HepG2 (cell line): ENCODE data around the gene VTN. TPM values are rescaled to one million over a fixed set of nuclear protein-coding genes. Genes with fewer than 3 reads are reported as not detected.
A peak's percentile ranks its signal among the peaks of the same experiment; 100 is the strongest.

ENCODE experiments used
- ADNP ChIP-seq: sonication (generic); formaldehyde crosslinking; IDR thresholded peaks from 2 replicates; pipeline ENCODE4 v1.4.0; 2020; ENCODE audit warnings: missing genetic modification reagents
- HNF4G ChIP-seq, 2 experiments: sonication (generic) in 1 of 2; formaldehyde crosslinking in 1 of 2; IDR thresholded peaks; 2 replicates each; pipeline versions ENCODE4 v1.4.0 to v1.6.1; 2011 to 2020; ENCODE audit warnings: borderline replicate concordance in 2 of 2, low read depth in 2 of 2, mild to moderate bottlenecking in 2 of 2, low read length in 1 of 2, missing genetic modification reagents in 1 of 2, moderate library complexity in 1 of 2
- KDM2A ChIP-seq: sonication (generic); formaldehyde crosslinking; IDR thresholded peaks from 2 replicates; pipeline ENCODE4 v1.4.0; 2020; ENCODE audit warnings: low read depth, missing genetic modification reagents, borderline replicate concordance
- MBD4 ChIP-seq: IDR thresholded peaks from 2 replicates; pipeline ENCODE4 v1.6.1; 2012; ENCODE audit warnings: low read length, inconsistent platforms, borderline replicate concordance
- MYNN ChIP-seq: sonication (generic); formaldehyde crosslinking; IDR thresholded peaks from 2 replicates; pipeline ENCODE4 v1.4.0; 2020; ENCODE audit warnings: mild to moderate bottlenecking, low read depth, missing genetic modification reagents
- ONECUT2 ChIP-seq: sonication (generic); formaldehyde crosslinking; IDR thresholded peaks from 2 replicates; pipeline ENCODE4 v1.4.0; 2020; ENCODE audit warnings: missing genetic modification reagents
- PCBP2 ChIP-seq: fragments of 200-400 bp; formaldehyde crosslinking; optimal IDR thresholded peaks from 2 replicates; pipeline ENCODE3; 2018; ENCODE audit warnings: low read length, low read depth; ENCODE audit not compliant: poor library complexity, severe bottlenecking
- PHB2 ChIP-seq: fragments of 450-650 bp; IDR thresholded peaks from 2 replicates; pipeline ENCODE4 v1.6.1; 2018; ENCODE audit not compliant: partially characterized antibody
- SAP130 ChIP-seq: IDR thresholded peaks from 2 replicates; pipeline ENCODE4 v1.6.1; 2016; ENCODE audit warnings: low read depth
- SETDB1 ChIP-seq: sonication (generic); formaldehyde crosslinking; IDR thresholded peaks from 2 replicates; pipeline ENCODE4 v1.5.1; 2020; ENCODE audit warnings: missing genetic modification reagents, mild to moderate bottlenecking, borderline replicate concordance
- SKI ChIP-seq: fragments of 450-650 bp; IDR thresholded peaks from one replicate; pipeline ENCODE4 v1.6.1; 2018; ENCODE audit warnings: mild to moderate bottlenecking; ENCODE audit not compliant: partially characterized antibody
- SMAD9 ChIP-seq: sonication (generic); formaldehyde crosslinking; IDR thresholded peaks from 2 replicates; pipeline ENCODE4 v1.5.1; 2020; ENCODE audit warnings: mild to moderate bottlenecking, missing genetic modification reagents
- TFDP2 ChIP-seq: sonication (generic); formaldehyde crosslinking; IDR thresholded peaks from 2 replicates; pipeline ENCODE4 v1.4.0; 2020; ENCODE audit warnings: missing genetic modification reagents
- THAP11 ChIP-seq: IDR thresholded peaks from 2 replicates; pipeline ENCODE4 v1.6.1; 2016; ENCODE audit warnings: missing biosample characterization, missing genetic modification reagents
- TRIM24 ChIP-seq: sonication (generic); formaldehyde crosslinking; IDR thresholded peaks from 2 replicates; pipeline ENCODE4 v1.8.0; 2022; ENCODE audit warnings: mild to moderate bottlenecking, missing genetic modification reagents
- ZKSCAN8 ChIP-seq: IDR thresholded peaks from 2 replicates; pipeline ENCODE4 v1.6.1; 2016; ENCODE audit warnings: borderline replicate concordance, missing genetic modification reagents, missing compliant biosample characterization
- ZMYM3 ChIP-seq: sonication (generic); formaldehyde crosslinking; IDR thresholded peaks from 2 replicates; pipeline ENCODE4 v1.5.1; 2020; ENCODE audit warnings: mild to moderate bottlenecking, missing genetic modification reagents
- ZNF136 ChIP-seq: sonication (generic); formaldehyde crosslinking; IDR thresholded peaks from 2 replicates; pipeline ENCODE4 v1.8.1; 2022; ENCODE audit warnings: low read depth, mild to moderate bottlenecking, moderate library complexity, missing genetic modification reagents
- ZNF234 ChIP-seq: sonication (generic); formaldehyde crosslinking; conservative IDR thresholded peaks from 2 replicates; pipeline ENCODE4 v1.5.1; 2020; ENCODE audit warnings: mild to moderate bottlenecking, missing genetic modification reagents
- ZNF24 ChIP-seq: fragments of 450-650 bp; IDR thresholded peaks from 2 replicates; pipeline ENCODE4 v1.6.1; 2017; ENCODE audit warnings: antibody characterized with exemption, mild to moderate bottlenecking
- ZNF263 ChIP-seq: sonication (generic); formaldehyde crosslinking; IDR thresholded peaks from 2 replicates; pipeline ENCODE4 v1.4.0; 2020; ENCODE audit warnings: missing genetic modification reagents
- ZNF431 ChIP-seq: sonication (generic); formaldehyde crosslinking; IDR thresholded peaks from 2 replicates; pipeline ENCODE4 v1.9.0; 2022; ENCODE audit warnings: missing genetic modification reagents, low read depth, mild to moderate bottlenecking, borderline replicate concordance
- ZNF557 ChIP-seq: sonication (generic); formaldehyde crosslinking; IDR thresholded peaks from 2 replicates; pipeline ENCODE4 v1.4.0; 2020; ENCODE audit warnings: missing genetic modification reagents
- ZNF619 ChIP-seq: sonication (generic); formaldehyde crosslinking; IDR thresholded peaks from 2 replicates; pipeline ENCODE4 v1.4.0; 2020; ENCODE audit warnings: mild to moderate bottlenecking, missing genetic modification reagents
- ZXDC ChIP-seq: sonication (generic); formaldehyde crosslinking; IDR thresholded peaks from 2 replicates; pipeline ENCODE4 v1.5.0; 2020; ENCODE audit warnings: mild to moderate bottlenecking, missing genetic modification reagents
- polyA plus RNA-seq, 8 experiments: library from polyadenylated mRNA; depleted of rRNA in 3 of 8; stranded (reverse) in 7 of 8; unstranded in 1 of 8; fragments of >200 nt; fragmentation: Illumina TruSeq in 4 of 8; extraction: Trizol in 4 of 8; gene quantifications; 2 replicates each; pipeline versions ENCODE4 v1.2.1 to v1.2.3, GENCODE V29; 2011 to 2016; ENCODE audit warnings: low read depth in 4 of 8, missing spikeins in 1 of 8, mixed read lengths in 1 of 8; ENCODE audit not compliant: insufficient read depth in 1 of 8
- total RNA-seq, 5 experiments: library from RNA; depleted of rRNA; stranded (reverse); fragments of >200 nt; fragmentation: Illumina TruSeq; extraction: Trizol; gene quantifications; 2 replicates each; pipeline ENCODE4 v1.2.3, GENCODE V29; 2016; ENCODE audit warnings: low read depth in 1 of 5
- TF ChIP-seq, protein P1 (sequence below): sonication (generic); formaldehyde crosslinking; IDR thresholded peaks from 2 replicates; pipeline ENCODE4 v1.4.0; 2020; ENCODE audit warnings: mild to moderate bottlenecking, missing genetic modification reagents

The VTN gene
- total and polyA plus RNA-seq, 2 of the 13 experiments (the other 11 are each of a cell fraction or from before 2014, with no cell fraction given): 108 to 131 TPM

DNA sequence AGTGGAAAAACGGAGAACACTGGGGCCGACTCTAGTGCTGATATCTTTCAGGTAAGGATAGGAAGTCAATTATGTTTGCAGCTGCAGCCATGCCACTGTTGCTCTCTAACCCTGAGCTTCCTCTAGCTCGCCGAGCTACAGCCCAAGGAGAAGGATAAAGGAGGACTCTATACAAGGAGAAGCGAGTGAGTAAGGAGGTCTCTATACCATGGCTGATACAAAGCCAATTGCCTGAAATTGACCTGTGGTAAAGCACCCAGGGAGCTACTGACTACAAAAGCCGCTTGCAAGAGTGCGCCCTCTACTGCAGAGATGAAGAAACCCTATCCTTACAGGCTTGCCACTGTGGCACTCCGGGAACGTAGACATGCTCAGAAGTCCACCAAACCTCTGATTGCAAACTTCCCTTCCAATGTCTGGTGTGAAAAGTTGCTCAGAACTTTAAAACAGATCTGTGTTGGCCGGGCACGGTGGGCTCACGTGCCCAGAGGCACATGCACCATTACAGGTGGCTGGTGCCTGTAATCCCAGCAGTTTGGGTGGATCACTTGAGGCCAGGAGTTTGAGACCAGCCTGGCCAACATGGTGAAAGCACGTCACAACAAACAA is 46.7 kb upstream of the VTN start (continued):
- TF ChIP-seq ZNF263 (CRISPR knock-in tag) (no peak), MBD4 (no peak), ONECUT2 (CRISPR knock-in tag) (no peak), ZNF619 (CRISPR knock-in tag) (no peak), TRIM24 (CRISPR knock-in tag) (no peak), MYNN (no peak; the same call in 1 of the 2 replicates), ADNP (CRISPR knock-in tag) (no peak), ZXDC (no peak), HNF4G (IDR thresholded peaks at IDR 0.05; ENCODE audit: borderline replicate concordance, low read depth, low read length) (no peak), HNF4G (CRISPR knock-in tag; IDR thresholded peaks at IDR 0.05; ENCODE audit: borderline replicate concordance, low read depth) (no peak), TFDP2 (peak; percentile 55; the same call in 1 of the 2 replicates), ZMYM3 (peak; percentile 85), ZNF24 (no peak), PCBP2 (no peak), SKI (no peak), ZNF136 (no peak), ZNF234 (CRISPR knock-in tag) (no peak), THAP11 (peak; percentile 76), ZNF431 (CRISPR knock-in tag) (no peak), SETDB1 (CRISPR knock-in tag) (no peak), SMAD9 (CRISPR knock-in tag) (no peak), ZNF557 (CRISPR knock-in tag) (no peak), KDM2A (CRISPR knock-in tag) (no peak), PHB2 (no peak), ZKSCAN8 (peak; percentile 27; the same call in 1 of the 2 replicates), SAP130 (CRISPR knock-in tag) (peak; percentile 66)
- TF ChIP-seq, protein P1, sequence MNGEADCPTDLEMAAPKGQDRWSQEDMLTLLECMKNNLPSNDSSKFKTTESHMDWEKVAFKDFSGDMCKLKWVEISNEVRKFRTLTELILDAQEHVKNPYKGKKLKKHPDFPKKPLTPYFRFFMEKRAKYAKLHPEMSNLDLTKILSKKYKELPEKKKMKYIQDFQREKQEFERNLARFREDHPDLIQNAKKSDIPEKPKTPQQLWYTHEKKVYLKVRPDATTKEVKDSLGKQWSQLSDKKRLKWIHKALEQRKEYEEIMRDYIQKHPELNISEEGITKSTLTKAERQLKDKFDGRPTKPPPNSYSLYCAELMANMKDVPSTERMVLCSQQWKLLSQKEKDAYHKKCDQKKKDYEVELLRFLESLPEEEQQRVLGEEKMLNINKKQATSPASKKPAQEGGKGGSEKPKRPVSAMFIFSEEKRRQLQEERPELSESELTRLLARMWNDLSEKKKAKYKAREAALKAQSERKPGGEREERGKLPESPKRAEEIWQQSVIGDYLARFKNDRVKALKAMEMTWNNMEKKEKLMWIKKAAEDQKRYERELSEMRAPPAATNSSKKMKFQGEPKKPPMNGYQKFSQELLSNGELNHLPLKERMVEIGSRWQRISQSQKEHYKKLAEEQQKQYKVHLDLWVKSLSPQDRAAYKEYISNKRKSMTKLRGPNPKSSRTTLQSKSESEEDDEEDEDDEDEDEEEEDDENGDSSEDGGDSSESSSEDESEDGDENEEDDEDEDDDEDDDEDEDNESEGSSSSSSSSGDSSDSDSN: peak; percentile 47; the same call in 1 of the 2 replicates
